ENCODE results near the gene EDEM2.
"Not testable (repeated sequence)": the region's sequence is repeated elsewhere in the genome, so short reads cannot be mapped to it uniquely, and the experiment has no call there.

The EDEM2 gene

GRCh38 chr20:35087355-35087754 lies 59.8 kb downstream of the EDEM2 start:
- ChIA-PET CTCF (interaction anchor here (1.1 to 1.7 kb wide), 3 partner anchors 9 to 214 kb away, joined by 4 to 5 read pairs (median 4); partner anchors contain the start of gene GGT7), POLR2A (no interaction called here)
- H3K4me3 ChIP-seq (ENCODE audit: low read depth, low read length), result no peak overlapping the region
- TF ChIP-seq CTCF (IDR thresholded peaks at IDR 0.05; ENCODE audit: insufficient read depth, low read length, missing control alignments), result no peak
- DNase-seq (ENCODE audit: low read depth, low spot score), result no peak

GRCh38 chr20:35085477-35086225 lies 61.5 kb downstream of the EDEM2 start:
- ChIA-PET POLR2A (no interaction called here), CTCF (interaction anchor here (1.0 to 1.7 kb wide), 4 partner anchors 10 to 213 kb away, joined by 3 to 17 read pairs (median 5); partner anchors contain the start of gene GGT7)
- no peak overlapping the region for H3K4me3 ChIP-seq (ENCODE audit: low read depth, low read length)
- no peak for TF ChIP-seq CTCF (IDR thresholded peaks at IDR 0.05; ENCODE audit: insufficient read depth, low read length, missing control alignments)
- no peak for DNase-seq (ENCODE audit: low read depth, low spot score)

- POLR2A ChIA-PET, result no interaction called here
- no peak for TF ChIP-seq CTCF (IDR thresholded peaks at IDR 0.05; ENCODE audit: insufficient read depth, low read length, missing control alignments)
- H3K4me3 ChIP-seq (ENCODE audit: low read depth, low read length), result no peak overlapping the region
- no peak for DNase-seq (ENCODE audit: low read depth, low spot score)
- CTCF ChIA-PET, result interaction anchor here (1.0 to 1.7 kb wide), 5 partner anchors 10 to 213 kb away, joined by 3 to 17 read pairs (median 5); partner anchors contain the start of gene GGT7
Measured at GRCh38 chr20:35084998-35085397, 62.1 kb downstream of the EDEM2 start.

- CTCF ChIA-PET, result interaction anchor here (1.0 to 1.7 kb wide), 2 partner anchors 12 to 13 kb away, joined by 3 to 4 read pairs; partner anchors contain the start of gene TRPC4AP
- POLR2A ChIA-PET; H3K4me3 ChIP-seq (ENCODE audit: low read depth, low read length); DNase-seq (ENCODE audit: low read depth, low spot score): not testable (repeated sequence)
Measured at GRCh38 chr20:35080348-35080642, 66.8 kb downstream of the EDEM2 start.

GRCh38 chr20:35079472-35080347 lies 67.4 kb downstream of the EDEM2 start:
- H3K4me3 ChIP-seq (ENCODE audit: low read depth, low read length), result no peak overlapping the region
- POLR2A ChIA-PET, result no interaction called here
- no peak for TF ChIP-seq CTCF (IDR thresholded peaks at IDR 0.05; ENCODE audit: insufficient read depth, low read length, missing control alignments)
- no peak for DNase-seq (ENCODE audit: low read depth, low spot score)
- CTCF ChIA-PET, result interaction anchor here (1.0 to 1.7 kb wide), 2 partner anchors 13 to 14 kb away, joined by 3 to 4 read pairs; partner anchors contain the start of gene TRPC4AP

GRCh38 chr20:35077872-35078271 lies 69.3 kb downstream of the EDEM2 start:
- H3K4me3 ChIP-seq (ENCODE audit: low read depth, low read length), result no peak overlapping the region
- TF ChIP-seq CTCF (IDR thresholded peaks at IDR 0.05; ENCODE audit: insufficient read depth, low read length, missing control alignments), result no peak
- CTCF ChIA-PET, result interaction anchor here (1.0 kb wide), 1 partner anchor 19 kb away, joined by 3 read pairs; no protein-coding TSS in a partner anchor
- DNase-seq (ENCODE audit: low read depth, low spot score), result no peak
- POLR2A ChIA-PET, result no interaction called here
